Measurements from ENCODE around the gene ZNF664.

The ZNF664 gene

GRCh38 chr12:123972457-123973401 lies at the start of gene ZNF664, which contains the start of gene CCDC92:
Gene ZNF664 (plus strand): TSS chr12:123973215. CDS start chr12:124012145, 38,930 bp downstream.
Gene CCDC92 (minus strand): TSS chr12:123972831. CDS start chr12:123944305, 28,526 bp downstream.
- DNase-seq, result peak; percentile 98

DNA sequence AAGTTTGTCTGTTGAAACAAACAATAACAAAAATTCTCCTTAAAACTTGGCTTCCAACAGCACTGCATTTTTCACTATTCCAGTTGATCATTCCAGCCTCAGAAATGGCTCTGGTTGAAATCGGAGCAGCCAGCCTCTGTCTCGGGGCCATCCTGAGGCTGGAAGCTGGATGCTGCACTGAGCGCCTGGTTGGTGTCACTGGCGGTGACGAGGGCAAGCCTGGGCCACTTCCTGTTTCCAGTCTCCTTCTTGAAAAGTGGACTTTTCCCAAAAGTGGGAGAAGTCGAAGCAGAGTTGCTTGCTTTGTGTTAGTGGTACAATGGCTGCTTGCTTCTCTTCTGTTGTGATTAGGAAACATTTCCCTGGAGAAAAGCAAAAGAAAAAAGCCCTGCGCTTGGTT lies 49.1 kb upstream of the ZNF664 start:
- DNase-seq, result no peak

- no peak for DNase-seq
Measured at GRCh38 chr12:123924539-123924938, 48.5 kb upstream of the ZNF664 start.

DNA sequence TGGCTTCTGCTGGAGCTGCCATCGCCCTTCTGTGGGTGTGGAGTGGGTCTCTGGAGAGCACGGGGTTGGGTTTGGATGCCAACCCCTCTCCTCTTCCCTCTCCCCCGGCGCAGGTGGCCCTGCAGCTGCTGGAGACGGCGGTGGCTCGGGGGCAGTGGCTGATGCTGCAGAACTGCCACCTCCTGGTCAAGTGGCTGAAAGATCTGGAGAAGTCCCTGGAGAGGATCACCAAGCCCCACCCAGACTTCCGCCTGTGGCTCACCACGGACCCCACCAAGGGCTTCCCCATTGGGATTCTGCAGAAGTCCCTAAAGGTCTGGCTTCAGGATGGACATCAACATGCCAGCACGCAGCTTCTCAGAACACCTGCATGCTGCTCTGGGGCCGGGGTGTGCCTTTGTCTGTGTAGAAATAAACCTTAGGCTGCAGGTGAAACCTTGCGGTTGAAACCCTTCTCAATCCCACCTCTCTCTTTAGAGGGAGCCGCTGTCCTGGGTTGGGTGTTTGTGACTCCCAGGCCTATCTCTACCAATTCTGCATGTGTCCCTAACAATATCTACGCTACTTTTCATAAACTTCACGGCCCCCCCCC lies 44.6 kb upstream of the ZNF664 start:
- DNase-seq, result no peak

DNA sequence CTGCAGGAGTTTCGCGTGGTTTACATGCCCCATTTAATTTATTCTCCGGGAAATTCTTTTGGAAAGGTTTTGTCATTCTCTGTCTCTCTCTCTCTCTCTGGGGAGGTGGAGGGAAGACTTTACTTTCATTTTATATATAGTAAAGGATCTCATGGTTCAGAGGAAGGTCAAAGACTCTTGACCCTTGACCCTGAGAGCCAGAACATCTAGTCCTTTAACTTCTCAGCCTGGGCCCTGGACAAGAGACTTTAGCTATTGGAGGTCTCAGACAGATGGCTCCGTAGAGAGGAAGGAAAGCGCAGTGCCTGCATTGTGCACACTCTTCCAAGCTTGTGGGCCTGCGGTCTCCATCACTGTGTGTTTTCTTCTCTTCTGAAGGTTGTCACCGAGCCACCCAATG lies 44.1 kb upstream of the ZNF664 start:
- DNase-seq, result no peak

- no peak for DNase-seq
Measured at GRCh38 chr12:123929946-123930583, 43.0 kb upstream of the ZNF664 start.

- no peak for DNase-seq
Measured at GRCh38 chr12:123931686-123932321, 41.2 kb upstream of the ZNF664 start.

DNA sequence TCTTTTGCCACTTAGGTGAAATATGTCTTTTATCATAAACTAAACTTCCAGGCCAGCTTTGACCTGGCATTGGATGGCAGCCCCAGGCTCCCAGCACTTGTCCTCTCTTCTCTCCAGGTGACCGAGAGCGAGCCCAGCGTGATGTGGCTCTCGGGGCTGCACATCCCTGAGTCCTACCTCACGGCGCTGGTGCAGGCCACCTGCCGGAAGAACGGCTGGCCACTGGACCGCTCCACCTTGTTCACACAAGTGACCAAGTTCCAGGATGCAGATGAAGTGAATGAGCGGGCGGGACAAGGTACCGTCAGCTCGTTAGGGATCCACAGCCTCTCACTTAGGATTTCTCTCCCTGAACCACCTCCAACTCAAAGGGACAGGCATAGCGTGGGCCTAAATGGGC lies 39.8 kb upstream of the ZNF664 start:
- no peak for DNase-seq

- no peak for DNase-seq
Measured at GRCh38 chr12:123934016-123934620, 38.9 kb upstream of the ZNF664 start.

- no peak for DNase-seq
Measured at GRCh38 chr12:123934829-123935228, 38.2 kb upstream of the ZNF664 start.

DNA sequence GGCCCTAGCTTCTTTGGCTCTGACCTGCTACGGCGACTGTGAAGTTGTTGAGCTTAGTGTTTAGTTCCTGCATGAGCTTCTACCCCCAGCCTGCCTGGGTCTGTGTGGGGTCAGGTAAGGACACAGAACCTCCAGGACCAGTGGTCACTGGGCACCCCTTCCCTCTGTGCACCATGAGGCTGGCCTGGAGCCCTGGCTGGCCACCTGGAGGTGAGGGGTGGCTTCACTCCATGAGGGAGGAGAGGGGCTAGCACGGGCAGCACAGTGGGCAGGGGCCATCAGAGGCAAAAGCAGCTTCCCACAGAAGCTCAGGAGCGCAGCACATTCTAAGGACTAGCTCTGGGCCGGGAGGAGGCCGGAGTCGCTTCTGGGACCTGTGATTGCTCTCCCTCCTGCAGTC lies 37.1 kb upstream of the ZNF664 start:
- no peak for DNase-seq

GRCh38 chr12:123936471-123936870 lies 36.5 kb upstream of the ZNF664 start:
- no peak for DNase-seq

DNA sequence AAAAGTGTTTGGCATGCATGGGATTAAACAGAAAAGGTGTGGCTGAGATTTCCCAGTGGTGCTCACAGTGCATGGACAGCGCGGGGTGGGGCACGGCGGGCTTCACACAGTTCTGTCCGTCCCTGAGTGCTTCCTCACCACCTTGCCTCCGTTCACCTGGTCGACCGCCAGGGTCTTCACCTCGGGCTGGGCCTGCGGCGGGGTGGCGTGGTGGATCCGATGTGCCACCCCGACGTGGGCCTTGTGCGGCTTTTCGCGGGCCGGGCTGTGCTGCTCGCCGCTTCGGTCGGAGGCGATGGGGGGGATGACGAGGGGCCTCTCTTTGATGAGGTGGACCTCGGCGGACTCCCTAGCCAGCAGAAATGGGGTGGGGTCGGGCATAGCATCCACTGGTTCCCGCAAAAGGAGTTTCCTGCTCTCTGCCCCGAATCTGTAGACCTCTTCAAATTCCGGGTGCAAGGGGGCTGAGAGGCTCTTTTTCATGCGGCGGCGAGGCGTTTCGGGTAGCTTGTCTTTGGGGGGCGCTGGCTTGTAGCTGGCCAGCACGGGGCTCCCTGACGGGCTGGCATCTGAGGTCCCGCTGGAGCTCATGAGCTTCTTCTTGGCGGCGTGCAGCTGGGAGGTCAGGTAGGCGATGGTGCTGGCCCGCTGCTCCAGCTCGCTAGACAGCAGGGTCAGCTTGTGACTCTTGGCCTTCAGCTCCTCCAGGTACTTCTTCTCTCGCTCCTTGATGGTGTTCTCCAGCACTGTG lies 35.9 kb upstream of the ZNF664 start:
- DNase-seq, result no peak

DNA sequence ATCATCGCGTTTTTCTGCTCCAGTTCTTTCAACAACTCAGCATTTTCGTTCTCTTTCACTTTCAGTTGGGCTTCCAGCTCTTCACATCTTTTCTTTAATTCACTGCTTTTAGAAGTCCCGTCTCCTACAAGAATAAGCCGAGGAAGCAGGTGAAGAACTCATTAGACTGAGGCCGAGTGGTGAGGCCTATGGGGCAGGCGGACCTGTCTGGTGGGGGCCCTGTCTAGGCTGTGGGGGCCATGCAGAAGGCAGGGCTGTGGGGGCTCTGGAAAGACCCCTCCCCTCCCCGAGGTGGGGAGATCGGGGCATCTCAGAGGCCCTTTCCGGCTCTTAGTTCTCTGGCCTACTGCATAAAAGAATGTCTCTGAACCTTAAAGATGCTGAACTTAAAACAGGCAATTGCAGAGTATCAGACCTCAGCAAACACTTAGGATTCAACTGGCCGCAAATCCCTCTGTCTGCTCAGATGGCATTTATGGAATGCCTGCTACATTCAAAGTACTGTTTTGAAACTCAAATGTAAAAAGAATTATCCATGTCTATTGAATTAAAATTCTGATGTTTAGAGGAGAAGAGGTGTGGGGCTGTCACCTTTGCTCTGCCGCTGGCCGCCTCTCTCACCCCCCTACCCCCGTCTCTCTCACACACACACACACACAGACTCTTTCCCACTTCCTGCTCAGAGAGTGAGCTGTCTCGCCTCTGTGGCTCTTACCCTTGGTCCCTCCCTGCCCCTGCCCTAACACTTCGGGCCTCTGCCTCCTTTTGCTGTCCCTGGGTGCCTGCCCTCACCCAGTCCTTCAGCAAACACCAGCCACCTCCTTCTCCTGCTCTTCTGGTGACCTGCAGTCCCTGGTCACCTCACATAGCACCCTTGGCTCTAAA lies 35.1 kb upstream of the ZNF664 start:
- DNase-seq, result no peak

DNA sequence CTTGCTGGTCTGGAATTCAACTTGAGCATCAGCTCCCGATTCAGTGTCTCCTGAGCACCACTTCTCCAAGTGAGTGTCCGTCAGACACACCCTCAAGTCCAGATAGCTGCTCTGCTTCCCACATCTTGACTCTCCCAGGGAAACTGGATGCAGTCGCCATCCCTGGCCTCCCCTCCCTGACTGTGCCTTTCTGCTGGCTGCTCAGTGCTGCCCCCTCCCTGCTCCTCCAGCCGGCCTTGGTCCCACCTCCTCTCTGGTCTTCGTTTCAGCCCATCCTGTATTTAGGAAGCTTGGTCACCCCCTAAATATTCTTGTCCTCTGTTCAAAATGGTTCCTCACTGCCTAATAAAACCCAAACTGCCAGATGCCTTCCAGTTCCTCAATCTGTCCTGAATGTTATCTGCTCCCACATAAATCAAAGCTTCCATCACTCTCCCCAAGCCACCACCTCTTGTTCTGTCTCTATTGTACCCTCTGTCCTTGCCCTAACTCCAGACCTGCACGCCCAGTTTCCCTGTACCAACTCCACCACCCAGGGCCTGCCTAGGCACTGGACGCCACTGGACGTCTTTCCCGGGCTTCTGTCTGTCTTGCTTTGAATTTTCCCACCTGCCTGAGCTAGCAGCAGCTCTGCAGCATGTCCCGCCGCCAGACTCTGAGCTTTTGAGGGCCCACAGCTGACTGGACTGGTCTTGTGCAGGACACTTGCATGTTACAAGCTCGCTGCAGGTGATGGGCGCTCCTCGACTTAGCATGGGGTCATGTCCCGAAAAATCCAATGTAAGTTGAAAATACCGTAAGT lies 34.1 kb upstream of the ZNF664 start:
- DNase-seq, result no peak

DNA sequence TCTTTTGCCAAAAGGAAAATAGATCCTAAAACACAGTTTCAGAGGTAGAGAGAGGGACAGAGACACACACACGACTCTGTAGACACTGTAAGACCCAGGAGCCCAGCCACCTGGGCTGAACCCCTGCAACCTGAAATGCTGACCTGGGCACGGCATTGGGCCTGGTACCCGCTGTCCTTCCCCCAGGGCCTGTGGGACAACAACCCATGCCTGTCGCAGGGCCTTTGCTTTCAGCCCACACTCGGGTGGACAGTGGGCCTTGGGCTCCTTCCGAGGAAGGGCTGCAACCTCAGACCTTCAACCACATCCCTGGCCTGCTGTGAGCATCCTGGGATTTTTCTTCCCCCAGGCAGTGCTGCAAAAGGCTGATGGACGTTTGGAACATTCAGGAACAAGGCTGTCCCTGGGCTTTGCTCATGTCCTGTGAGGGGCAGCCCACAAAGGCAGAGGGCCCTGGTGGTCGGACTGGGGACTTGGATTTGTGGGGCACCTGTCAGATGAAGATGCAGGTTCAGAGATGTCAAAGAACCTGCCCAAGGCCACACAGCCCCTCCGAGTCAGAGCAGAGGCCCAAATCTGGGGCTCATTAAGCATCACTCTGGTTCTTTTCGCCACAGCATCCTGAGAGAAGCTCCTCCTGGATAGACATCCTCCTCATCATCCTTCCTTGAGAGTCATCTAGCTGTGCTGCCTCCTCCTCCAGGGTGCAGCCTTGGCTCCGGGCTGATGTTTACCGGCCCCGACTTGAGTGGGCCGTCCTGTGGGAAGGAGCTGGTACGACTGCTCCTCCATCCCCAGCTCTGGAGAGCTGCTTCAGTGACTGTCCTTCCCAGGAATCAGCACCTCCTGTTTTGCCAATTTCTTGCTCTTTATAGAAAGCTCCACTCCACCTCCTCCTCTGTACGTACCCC lies 33.0 kb upstream of the ZNF664 start:
- DNase-seq, result no peak

DNA sequence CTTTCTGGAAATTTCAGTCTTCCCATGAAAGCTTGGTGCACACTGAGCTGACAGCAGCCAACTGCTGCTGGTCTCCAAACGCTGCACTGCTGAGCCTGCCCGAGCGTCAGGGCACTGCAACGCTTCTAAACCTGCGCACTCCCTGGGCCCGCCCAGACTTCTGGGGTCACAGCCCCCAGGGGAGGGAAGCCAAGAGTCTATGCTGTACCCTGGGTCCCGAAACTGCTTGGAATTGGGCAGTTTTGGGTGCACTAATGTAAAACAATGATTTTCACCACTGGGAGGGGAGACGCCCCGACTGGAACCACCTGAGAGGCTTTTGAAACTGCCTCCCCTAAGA lies 32.4 kb upstream of the ZNF664 start:
- DNase-seq, result no peak

- no peak for DNase-seq
Measured at GRCh38 chr12:123941000-123941399, 32.0 kb upstream of the ZNF664 start.

GRCh38 chr12:123941624-123942237 lies 31.3 kb upstream of the ZNF664 start:
- no peak for DNase-seq
